HEK293T (cell line): ENCODE results near the gene ZNF835.

Source experiments
- ARNT ChIP-seq: fragments of 450-650 bp; IDR thresholded peaks from 2 replicates; pipeline ENCODE4 v1.6.1; 2017; ENCODE audit warnings: mild to moderate bottlenecking
- BHLHE40 ChIP-seq: fragments of 450-650 bp; IDR thresholded peaks from 2 replicates; pipeline ENCODE4 v1.6.1; 2016; ENCODE audit warnings: mild to moderate bottlenecking, moderate library complexity, borderline replicate concordance
- ELF4 ChIP-seq: fragments of 450-650 bp; IDR thresholded peaks from 2 replicates; pipeline ENCODE4 v1.6.1; 2017; ENCODE audit warnings: antibody characterized with exemption
- L3MBTL2 ChIP-seq: fragments of 450-650 bp; conservative IDR thresholded peaks from 2 replicates; pipeline ENCODE4 v1.6.1; 2016; ENCODE audit warnings: mild to moderate bottlenecking
- NFRKB ChIP-seq: fragments of 450-650 bp; IDR thresholded peaks from 2 replicates; pipeline ENCODE4 v1.6.1; 2016; ENCODE audit warnings: mild to moderate bottlenecking, moderate library complexity
- SP1 ChIP-seq: fragments of 450-650 bp; IDR thresholded peaks from 2 replicates; pipeline ENCODE4 v1.6.1; 2017
- TARDBP ChIP-seq: fragments of 450-650 bp; IDR thresholded peaks from 2 replicates; pipeline ENCODE4 v1.6.1; 2016

DNA sequence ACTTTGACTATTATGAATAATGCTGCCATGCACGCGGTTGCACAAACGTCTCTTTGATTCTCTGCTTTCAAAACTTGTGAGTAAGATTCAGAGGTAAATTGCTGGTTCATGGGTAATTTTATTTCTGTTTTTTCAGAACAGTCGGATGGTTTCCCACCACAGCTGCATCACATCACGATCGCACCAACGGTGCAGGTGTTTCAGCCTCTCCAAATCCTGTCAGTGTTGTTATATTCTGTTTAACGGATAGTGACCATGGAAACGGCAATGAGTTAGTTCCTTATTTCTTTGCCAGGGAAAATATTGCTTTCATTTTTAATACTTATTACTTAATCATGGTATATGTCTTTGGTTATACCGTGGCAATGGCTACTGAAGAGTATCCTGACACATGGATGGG is 19.1 kb upstream of the ZNF835 start:
- TF ChIP-seq BHLHE40 (no peak), NFRKB (no peak), TARDBP (no peak), ARNT (no peak), L3MBTL2 (no peak), ELF4 (no peak), SP1 (no peak)
